ENCODE data around the gene SLX4IP. TPM values are rescaled to one million over a fixed set of nuclear protein-coding genes. Genes with fewer than 3 reads are reported as not detected.
A peak's percentile ranks its signal among the peaks of the same experiment; 100 is the strongest.

Gene SLX4IP
- polyA plus RNA-seq, 4 donors: 1.6 to 7.1 (median 2.5) TPM

DNA sequence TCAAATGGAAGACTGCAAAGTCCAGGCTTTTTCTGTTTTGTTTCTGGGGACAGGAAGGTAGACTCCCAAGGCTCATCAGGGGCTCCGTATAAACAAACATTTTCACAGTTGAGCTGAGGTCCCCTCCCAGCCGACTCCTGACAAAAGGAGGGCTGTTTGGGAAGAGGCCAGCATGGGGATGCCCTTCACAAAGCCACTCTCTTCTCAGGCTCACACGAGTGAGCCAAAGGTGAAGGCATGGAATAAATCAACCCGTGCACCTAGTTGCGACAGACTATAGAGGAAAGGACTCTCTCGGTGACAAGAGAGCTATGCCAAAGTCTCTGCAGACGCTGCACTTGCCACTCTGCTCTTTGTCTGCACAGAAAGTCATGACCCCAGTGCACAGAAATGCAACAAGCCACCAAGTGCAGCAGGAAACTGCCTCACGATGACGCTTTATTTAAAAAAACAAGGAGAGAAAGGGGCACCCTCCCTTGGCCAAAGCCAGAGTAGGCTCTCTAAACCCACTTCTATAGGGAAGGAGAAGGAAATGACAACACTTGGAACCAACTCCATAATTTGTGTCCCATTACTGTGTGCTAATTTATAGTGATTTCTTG, 217.7 kb downstream of the SLX4IP start:
- no peaks in the 10 kb centered on the region for H3K27me3 ChIP-seq (ENCODE audit: control insufficient read depth in 3 of 3, insufficient read depth in 3 of 3, low read length in 3 of 3)
- no peak overlapping the region for H3K4me3 ChIP-seq (ENCODE audit: low read depth in 1 of 3, low read length in 3 of 3)
- peak overlapping the region in 1 of 3 donors; percentile 9 for H3K27ac ChIP-seq (ENCODE audit: low read depth in 1 of 3, low read length in 2 of 3)
- peaks cover 0 to 19% (median 16%) of the 10 kb centered on the region in 3 donors for H3K4me1 ChIP-seq (ENCODE audit: control insufficient read depth in 3 of 3, insufficient read depth in 2 of 3, low read depth in 1 of 3, low read length in 2 of 3)
- FAIRE-seq: no peak
- H3K9me3 ChIP-seq (ENCODE audit: control insufficient read depth in 2 of 2, insufficient read depth in 1 of 2, low read depth in 1 of 2, low read length in 1 of 2): no peaks in the 10 kb centered on the region
- 48 to 69% (median 56%) methylated on average over 9 of the region's 9 CpGs for WGBS, 3 donors
- H3K36me3 ChIP-seq (ENCODE audit: control insufficient read depth in 3 of 3, insufficient read depth in 2 of 3, low read depth in 1 of 3, low read length in 3 of 3): peaks cover 16 to 79% (median 25%) of the 10 kb centered on the region in 3 donors
- peak in 1 of 2 donors; percentile 25 for DNase-seq

DNA sequence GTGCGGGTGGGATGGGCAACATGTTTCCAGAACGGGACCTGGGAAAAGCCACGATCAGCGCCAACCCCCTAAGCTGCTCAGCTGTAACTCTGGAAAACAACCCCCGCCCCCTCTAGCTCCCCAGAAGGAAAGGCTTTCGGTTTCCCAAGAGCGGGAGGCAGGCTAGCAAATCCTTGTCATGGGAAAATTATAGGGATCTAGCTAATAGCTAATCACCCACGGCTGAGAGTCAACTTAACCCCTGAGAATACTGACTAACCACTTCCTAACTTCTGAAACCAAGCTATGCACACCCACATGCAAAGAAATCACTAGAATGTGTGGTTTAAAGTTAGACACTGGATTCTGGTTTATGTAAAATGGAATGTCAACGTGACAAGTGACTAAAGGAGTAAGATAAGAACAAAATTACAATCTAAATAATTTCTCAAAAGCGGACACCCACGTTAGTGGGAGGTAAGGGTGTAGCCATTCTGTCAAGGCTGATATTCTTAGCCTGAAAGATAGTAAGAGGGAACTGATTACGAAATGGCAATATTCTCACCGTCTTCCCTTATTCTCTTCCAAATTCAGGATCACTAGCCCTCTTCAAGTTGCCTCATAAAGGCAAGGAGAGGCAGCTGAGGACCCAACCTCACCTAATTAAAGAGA, 218.6 kb downstream of the SLX4IP start:
- Histone ChIP-seq H3K27me3 (ENCODE audit: control insufficient read depth in 3 of 3, insufficient read depth in 3 of 3, low read length in 3 of 3) (no peaks in the 10 kb centered on the region), H3K36me3 (ENCODE audit: control insufficient read depth in 3 of 3, insufficient read depth in 2 of 3, low read depth in 1 of 3, low read length in 3 of 3) (peaks cover 14 to 78% (median 27%) of the 10 kb centered on the region in 3 donors), H3K4me3 (ENCODE audit: low read depth in 1 of 3, low read length in 3 of 3) (no peak overlapping the region), H3K4me1 (ENCODE audit: control insufficient read depth in 3 of 3, insufficient read depth in 2 of 3, low read depth in 1 of 3, low read length in 2 of 3) (peaks cover 0 to 19% (median 16%) of the 10 kb centered on the region in 3 donors), H3K9me3 (ENCODE audit: control insufficient read depth in 2 of 2, insufficient read depth in 1 of 2, low read depth in 1 of 2, low read length in 1 of 2) (no peaks in the 10 kb centered on the region), H3K27ac (ENCODE audit: low read depth in 1 of 3, low read length in 2 of 3) (peak overlapping the region in 1 of 3 donors; percentile 54)
- DNase-seq (peak; percentile 20 to 21), FAIRE-seq (no peak)
- WGBS, 3 donors: 37 to 51% (median 44%) methylated on average over 13 of the region's 13 CpGs

DNA sequence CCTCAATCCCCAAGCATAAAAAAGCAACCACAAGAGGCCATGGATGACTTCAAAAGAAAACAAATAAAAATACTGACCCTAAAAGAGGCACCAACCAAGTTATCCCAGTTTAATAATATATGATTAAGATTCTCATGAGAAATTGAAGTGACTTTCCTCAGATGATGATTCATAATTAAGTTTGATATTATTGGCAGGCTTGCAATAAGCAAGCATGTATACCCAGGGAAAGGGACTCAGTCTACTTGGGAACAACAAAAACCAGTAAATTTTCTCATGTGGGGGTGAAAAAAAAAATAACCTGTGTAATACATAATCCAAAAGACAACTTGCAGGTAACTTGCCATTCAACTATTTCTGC, 219.1 kb downstream of the SLX4IP start:
- Histone ChIP-seq H3K36me3 (ENCODE audit: control insufficient read depth in 3 of 3, insufficient read depth in 2 of 3, low read depth in 1 of 3, low read length in 3 of 3) (peaks cover 14 to 76% (median 27%) of the 10 kb centered on the region in 3 donors), H3K27me3 (ENCODE audit: control insufficient read depth in 3 of 3, insufficient read depth in 3 of 3, low read length in 3 of 3) (no peaks in the 10 kb centered on the region), H3K27ac (ENCODE audit: low read depth in 1 of 3, low read length in 2 of 3) (peak overlapping the region in 1 of 3 donors; percentile 51), H3K4me1 (ENCODE audit: control insufficient read depth in 3 of 3, insufficient read depth in 2 of 3, low read depth in 1 of 3, low read length in 2 of 3) (peaks cover 0 to 19% (median 16%) of the 10 kb centered on the region in 3 donors), H3K9me3 (ENCODE audit: control insufficient read depth in 2 of 2, insufficient read depth in 1 of 2, low read depth in 1 of 2, low read length in 1 of 2) (no peaks in the 10 kb centered on the region), H3K4me3 (ENCODE audit: low read depth in 1 of 3, low read length in 3 of 3) (no peak overlapping the region)
- DNase-seq: no peak
- FAIRE-seq: no peak

DNA sequence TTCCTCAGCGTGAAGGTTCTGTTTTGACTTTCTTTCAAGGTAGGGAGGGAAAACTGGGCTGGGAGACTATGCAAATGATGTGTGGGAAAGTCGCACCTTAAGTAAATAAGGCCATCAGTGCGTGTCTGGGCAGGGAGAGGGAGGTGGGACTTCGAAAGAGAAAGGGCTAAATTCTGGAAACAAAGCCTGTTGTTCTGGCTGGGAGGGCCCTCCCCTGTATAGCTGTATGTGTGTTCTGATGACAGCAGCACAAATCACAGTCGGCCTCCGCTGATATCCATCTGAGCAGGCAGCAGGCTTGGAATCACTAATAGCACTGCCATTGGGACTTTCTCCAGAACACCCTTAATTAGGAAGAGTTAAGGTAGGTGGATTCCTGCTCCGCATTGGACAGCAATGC, 219.5 kb downstream of the SLX4IP start:
- no peaks in the 10 kb centered on the region for H3K27me3 ChIP-seq (ENCODE audit: control insufficient read depth in 3 of 3, insufficient read depth in 3 of 3, low read length in 3 of 3)
- H3K27ac ChIP-seq (ENCODE audit: low read depth in 1 of 3, low read length in 2 of 3): peak overlapping the region in 1 of 3 donors; percentile 51
- H3K4me1 ChIP-seq (ENCODE audit: control insufficient read depth in 3 of 3, insufficient read depth in 2 of 3, low read depth in 1 of 3, low read length in 2 of 3): peaks cover 0 to 19% (median 16%) of the 10 kb centered on the region in 3 donors
- H3K36me3 ChIP-seq (ENCODE audit: control insufficient read depth in 3 of 3, insufficient read depth in 2 of 3, low read depth in 1 of 3, low read length in 3 of 3): peaks cover 14 to 73% (median 27%) of the 10 kb centered on the region in 3 donors
- 13 to 38% (median 25%) methylated on average over 7 of the region's 7 CpGs for WGBS, 3 donors
- no peak overlapping the region for H3K4me3 ChIP-seq (ENCODE audit: low read depth in 1 of 3, low read length in 3 of 3)
- no peak for FAIRE-seq
- peak; percentile 55 to 57 for DNase-seq
- no peaks in the 10 kb centered on the region for H3K9me3 ChIP-seq (ENCODE audit: control insufficient read depth in 2 of 2, insufficient read depth in 1 of 2, low read depth in 1 of 2, low read length in 1 of 2)

DNA sequence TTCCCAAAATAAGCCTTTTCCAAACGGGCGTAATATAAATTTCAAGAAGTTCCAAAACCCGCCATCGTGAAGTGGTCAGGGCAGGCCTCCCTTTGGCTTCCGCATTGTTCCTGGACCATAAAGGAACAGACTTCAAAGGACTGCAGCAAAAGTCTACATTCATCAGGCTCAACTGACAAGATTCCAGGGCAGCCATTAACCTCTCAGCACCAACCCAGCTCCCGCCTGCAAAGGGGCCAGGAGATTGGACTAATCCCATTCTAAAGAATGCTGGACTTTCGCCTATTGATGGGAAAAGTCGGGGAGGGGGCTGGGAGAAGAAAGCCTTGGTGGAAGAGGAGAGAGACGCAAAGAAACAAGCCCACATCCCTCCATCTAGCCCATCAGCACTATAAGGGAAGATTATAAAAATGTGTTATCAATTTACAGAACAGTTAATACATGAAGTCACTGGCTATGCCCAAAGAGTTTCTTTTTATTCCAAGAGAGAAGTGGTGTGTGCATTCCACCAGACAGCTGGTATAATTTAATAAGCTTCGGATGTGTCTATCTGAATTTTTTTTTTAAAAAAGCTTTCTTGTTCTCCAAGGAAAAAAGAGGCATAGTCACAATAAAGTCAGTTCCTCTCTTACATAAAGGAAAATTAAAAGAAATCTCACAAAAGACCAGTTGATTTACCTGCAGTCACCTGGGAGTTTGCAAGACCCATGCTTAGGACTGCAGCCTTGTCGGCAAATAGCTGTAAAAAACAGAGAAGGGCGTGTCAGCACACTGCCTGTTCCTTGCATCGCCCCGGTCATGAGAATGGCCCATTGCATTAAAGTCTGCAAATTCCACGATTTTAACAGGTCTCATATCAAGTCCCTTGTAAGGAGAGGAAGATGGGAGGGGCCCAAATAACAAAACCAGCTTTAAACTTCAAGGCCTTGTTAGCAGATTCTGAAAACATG, 220.9 kb downstream of the SLX4IP start:
- Histone ChIP-seq H3K9me3 (ENCODE audit: control insufficient read depth in 2 of 2, insufficient read depth in 1 of 2, low read depth in 1 of 2, low read length in 1 of 2) (no peaks in the 10 kb centered on the region), H3K27ac (ENCODE audit: low read depth in 1 of 3, low read length in 2 of 3) (no peak overlapping the region), H3K36me3 (ENCODE audit: control insufficient read depth in 3 of 3, insufficient read depth in 2 of 3, low read depth in 1 of 3, low read length in 3 of 3) (peaks cover 12 to 72% (median 24%) of the 10 kb centered on the region in 3 donors), H3K4me1 (ENCODE audit: control insufficient read depth in 3 of 3, insufficient read depth in 2 of 3, low read depth in 1 of 3, low read length in 2 of 3) (peaks cover 0 to 19% (median 16%) of the 10 kb centered on the region in 3 donors), H3K4me3 (ENCODE audit: low read depth in 1 of 3, low read length in 3 of 3) (no peak overlapping the region), H3K27me3 (ENCODE audit: control insufficient read depth in 3 of 3, insufficient read depth in 3 of 3, low read length in 3 of 3) (no peaks in the 10 kb centered on the region)
- 74 to 83% (median 79%) methylated on average over 15 of the region's 15 CpGs for WGBS, 3 donors
- FAIRE-seq: no peak
- DNase-seq: no peak

DNA sequence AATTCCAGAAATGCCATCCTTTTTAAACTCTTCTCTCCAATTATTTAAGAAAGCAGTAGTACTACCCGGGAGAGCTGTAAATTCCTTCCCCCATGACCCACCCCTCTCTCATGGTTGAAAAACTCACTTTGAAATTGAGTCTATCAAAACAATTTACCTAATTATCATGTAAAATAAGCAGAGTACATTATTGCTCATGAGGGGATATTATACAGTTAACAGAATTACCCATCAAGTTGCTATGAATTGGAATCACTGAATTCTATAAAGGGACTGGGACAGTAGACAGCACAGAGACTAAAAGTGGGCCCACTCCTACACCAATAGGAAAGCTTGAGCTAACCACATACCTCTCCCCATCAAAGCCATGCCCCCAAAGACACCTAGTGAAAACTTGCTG, 222.3 kb downstream of the SLX4IP start:
- 91 to 92% (median 92%) methylated on average over 1 of the region's 1 CpG for WGBS, 3 donors
- Histone ChIP-seq H3K27me3 (ENCODE audit: control insufficient read depth in 3 of 3, insufficient read depth in 3 of 3, low read length in 3 of 3) (no peaks in the 10 kb centered on the region), H3K4me1 (ENCODE audit: control insufficient read depth in 3 of 3, insufficient read depth in 2 of 3, low read depth in 1 of 3, low read length in 2 of 3) (peaks cover 0 to 19% (median 16%) of the 10 kb centered on the region in 3 donors), H3K27ac (ENCODE audit: low read depth in 1 of 3, low read length in 2 of 3) (no peak overlapping the region), H3K9me3 (ENCODE audit: control insufficient read depth in 2 of 2, insufficient read depth in 1 of 2, low read depth in 1 of 2, low read length in 1 of 2) (no peaks in the 10 kb centered on the region), H3K36me3 (ENCODE audit: control insufficient read depth in 3 of 3, insufficient read depth in 2 of 3, low read depth in 1 of 3, low read length in 3 of 3) (peaks cover 9 to 72% (median 26%) of the 10 kb centered on the region in 3 donors), H3K4me3 (ENCODE audit: low read depth in 1 of 3, low read length in 3 of 3) (no peak overlapping the region)
- DNase-seq (no peak), FAIRE-seq (no peak)

DNA sequence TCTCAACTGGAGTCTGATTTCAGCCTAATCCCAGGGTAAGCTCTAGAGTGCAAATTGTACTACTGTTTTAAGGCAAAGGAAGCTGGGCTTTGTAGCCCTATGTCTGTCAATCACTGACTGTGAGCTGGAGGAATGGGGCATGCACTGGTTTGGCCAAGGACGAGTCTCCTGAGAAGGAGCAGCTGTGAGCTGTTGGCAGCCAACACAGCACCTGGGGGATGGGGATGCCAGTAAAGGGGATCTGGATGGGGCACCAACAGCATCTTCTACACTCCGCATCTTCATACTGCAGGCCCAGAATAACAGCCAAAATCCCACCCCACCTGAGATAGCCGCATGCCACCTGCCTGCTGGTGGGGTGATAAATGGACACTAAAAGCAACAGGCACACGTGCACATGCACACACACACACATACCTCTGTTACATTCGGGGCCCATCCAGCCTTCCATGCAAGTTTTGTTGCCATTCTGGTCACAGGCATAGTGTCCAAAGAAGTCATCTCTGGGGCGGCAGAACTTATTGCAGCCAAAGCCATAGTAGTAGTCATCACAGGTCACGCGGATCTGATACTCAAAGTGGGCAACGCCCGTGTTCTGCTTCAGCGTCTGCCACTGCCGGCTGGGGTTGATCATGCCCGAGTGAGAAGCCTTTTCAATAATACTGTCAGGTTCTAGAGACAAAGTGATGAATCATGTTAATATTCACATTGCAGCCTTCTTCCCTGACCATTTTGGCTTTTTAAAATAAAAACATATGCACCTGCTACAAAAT, 223.1 kb downstream of the SLX4IP start:
- Histone ChIP-seq H3K9me3 (ENCODE audit: control insufficient read depth in 2 of 2, insufficient read depth in 1 of 2, low read depth in 1 of 2, low read length in 1 of 2) (no peaks in the 10 kb centered on the region), H3K4me1 (ENCODE audit: control insufficient read depth in 3 of 3, insufficient read depth in 2 of 3, low read depth in 1 of 3, low read length in 2 of 3) (peaks cover 0 to 19% (median 18%) of the 10 kb centered on the region in 3 donors), H3K27me3 (ENCODE audit: control insufficient read depth in 3 of 3, insufficient read depth in 3 of 3, low read length in 3 of 3) (no peaks in the 10 kb centered on the region), H3K4me3 (ENCODE audit: low read depth in 1 of 3, low read length in 3 of 3) (no peak overlapping the region), H3K27ac (ENCODE audit: low read depth in 1 of 3, low read length in 2 of 3) (no peak overlapping the region), H3K36me3 (ENCODE audit: control insufficient read depth in 3 of 3, insufficient read depth in 2 of 3, low read depth in 1 of 3, low read length in 3 of 3) (peaks cover 9 to 74% (median 31%) of the 10 kb centered on the region in 3 donors)
- FAIRE-seq (no peak), DNase-seq (no peak)
- 86 to 96% (median 91%) methylated on average over 13 of the region's 13 CpGs for WGBS, 3 donors

Data from small intestine (tissue), 7 donors.